ENCODE measurements around the gene NUDT1. TPM values are rescaled to one million over a fixed set of nuclear protein-coding genes. Genes with fewer than 3 reads are reported as not detected.

NUDT1 gene
- total and polyA plus RNA-seq, 2 experiments from 2014 or later, result 54.5 to 163 TPM

GRCh38 chr7:2222516-2222915, 19.5 kb upstream of the NUDT1 start:
- peaks cover 6% of the 10 kb centered on the region for H4K20me1 ChIP-seq (replicated peaks; ENCODE audit: insufficient read depth)
- no peak overlapping the region for H3K4me3 Mint-ChIP-seq
- no peaks in the 10 kb centered on the region for H3K27me3 ChIP-seq (ENCODE audit: insufficient read depth)

More at GRCh38 chr7:2222516-2222915, 19.5 kb upstream of the NUDT1 start:
- Mint-ChIP-seq H3K4me1 (no peaks in the 10 kb centered on the region), H3K27me3 (ENCODE audit: insufficient read depth, low read depth, poor library complexity) (peaks cover 6% of the 10 kb centered on the region), H3K36me3 (ENCODE audit: low read depth) (peaks cover 68% of the 10 kb centered on the region), H3K27ac (no peak overlapping the region), H3K9me3 (no peaks in the 10 kb centered on the region)
- Histone ChIP-seq H3K4me2 (no peak overlapping the region), H2AFZ (no peak overlapping the region), H3K9me2 (ENCODE audit: insufficient read depth) (no peaks in the 10 kb centered on the region), H3K4me3 (no peak overlapping the region), H3K36me3 (ENCODE audit: insufficient read depth) (peaks cover 8% of the 10 kb centered on the region; the same call in 1 of the 2 replicates), H3K79me2 (replicated peaks; ENCODE audit: insufficient read depth) (peaks cover 50% of the 10 kb centered on the region), H3K27ac (ENCODE audit: low read depth) (no peak overlapping the region), H3K4me1 (ENCODE audit: insufficient read depth) (no peaks in the 10 kb centered on the region), H3F3A (replicated peaks; ENCODE audit: low read depth) (no peaks in the 10 kb centered on the region)
- DNase-seq (ENCODE audit: low spot score), result no peak
- TF ChIP-seq ZNF114 (CRISPR knock-in tag; IDR thresholded peaks at IDR 0.05) (no peak), NANOG (IDR thresholded peaks at IDR 0.05; ENCODE audit: borderline replicate concordance) (no peak), ETS1 (IDR thresholded peaks at IDR 0.05) (no peak), CREB1 (CRISPR knock-in tag; IDR thresholded peaks at IDR 0.05; ENCODE audit: low read depth) (no peak), POLR2AphosphoS5 (IDR thresholded peaks at IDR 0.05; ENCODE audit: low read depth) (no peak), STAT1 (IDR thresholded peaks at IDR 0.05; ENCODE audit: unreplicated experiment) (no peak), ZNF331 (CRISPR knock-in tag; IDR thresholded peaks at IDR 0.05; ENCODE audit: low read depth) (no peak), EZH2 (IDR thresholded peaks at IDR 0.05; ENCODE audit: low read depth, unreplicated experiment) (no peak), EZH2phosphoT487 (IDR thresholded peaks at IDR 0.05; ENCODE audit: unreplicated experiment) (no peak), REST (IDR thresholded peaks at IDR 0.05; ENCODE audit: unreplicated experiment) (no peak), JUNB (IDR thresholded peaks at IDR 0.05; ENCODE audit: unreplicated experiment) (no peak), ZNF462 (CRISPR knock-in tag; IDR thresholded peaks at IDR 0.05) (no peak)
- TF ChIP-seq, protein P1, sequence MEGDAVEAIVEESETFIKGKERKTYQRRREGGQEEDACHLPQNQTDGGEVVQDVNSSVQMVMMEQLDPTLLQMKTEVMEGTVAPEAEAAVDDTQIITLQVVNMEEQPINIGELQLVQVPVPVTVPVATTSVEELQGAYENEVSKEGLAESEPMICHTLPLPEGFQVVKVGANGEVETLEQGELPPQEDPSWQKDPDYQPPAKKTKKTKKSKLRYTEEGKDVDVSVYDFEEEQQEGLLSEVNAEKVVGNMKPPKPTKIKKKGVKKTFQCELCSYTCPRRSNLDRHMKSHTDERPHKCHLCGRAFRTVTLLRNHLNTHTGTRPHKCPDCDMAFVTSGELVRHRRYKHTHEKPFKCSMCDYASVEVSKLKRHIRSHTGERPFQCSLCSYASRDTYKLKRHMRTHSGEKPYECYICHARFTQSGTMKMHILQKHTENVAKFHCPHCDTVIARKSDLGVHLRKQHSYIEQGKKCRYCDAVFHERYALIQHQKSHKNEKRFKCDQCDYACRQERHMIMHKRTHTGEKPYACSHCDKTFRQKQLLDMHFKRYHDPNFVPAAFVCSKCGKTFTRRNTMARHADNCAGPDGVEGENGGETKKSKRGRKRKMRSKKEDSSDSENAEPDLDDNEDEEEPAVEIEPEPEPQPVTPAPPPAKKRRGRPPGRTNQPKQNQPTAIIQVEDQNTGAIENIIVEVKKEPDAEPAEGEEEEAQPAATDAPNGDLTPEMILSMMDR (conservative IDR thresholded peaks at IDR 0.05; ENCODE audit: low read depth in 2 of 2), result no peak
- ATAC-seq, result no peak

Data from GM23338 (cell line).